Right atrium auricular region (tissue), 2 donors: Measurements from ENCODE around the gene USF1. TPM values are rescaled to one million over a fixed set of nuclear protein-coding genes. Genes with fewer than 3 reads are reported as not detected.
A peak's percentile ranks its signal among the peaks of the same experiment; 100 is the strongest.

Experiments
- DNase-seq: peaks from one replicate; pipeline ENCODE4 v3.0.0-alpha.2; 2019; ENCODE audit warnings: low spot score
- H3K27ac ChIP-seq, 2 donors: fragments of 200-600 bp; sonication (generic); 1 replicate in 1 of 2; 2 replicates in 1 of 2; pipeline ENCODE4 v1.5.1; 2016 to 2019
- H3K27me3 ChIP-seq, 2 donors: fragments of 200-600 bp; sonication (generic); one replicate each; pipeline versions ENCODE4 v1.5.1 to v1.6.0; 2017 to 2019
- H3K36me3 ChIP-seq: fragments of 200-600 bp; sonication (generic); one replicate; pipeline ENCODE4 v1.5.1; 2016
- H3K4me1 ChIP-seq, 2 donors: fragments of 200-600 bp; sonication (generic); one replicate each; pipeline versions ENCODE4 v1.5.1 to v1.6.0; 2017 to 2019
- H3K4me3 ChIP-seq, 2 donors: fragments of 200-600 bp; sonication (generic); 1 replicate in 1 of 2; 2 replicates in 1 of 2; pipeline ENCODE4 v1.5.1; 2017 to 2019; ENCODE audit warnings: mild to moderate bottlenecking in 1 of 2, moderate library complexity in 1 of 2
- H3K9me3 ChIP-seq, 2 donors: fragments of 200-600 bp; sonication (generic); one replicate each; pipeline ENCODE4 v1.5.1; 2019
- CTCF ChIP-seq, 2 donors: fragments of 200-600 bp; sonication (generic); IDR thresholded peaks; one replicate each; pipeline ENCODE4 v1.5.1; 2019; ENCODE audit warnings: antibody characterized with exemption in 2 of 2
- total RNA-seq, 2 donors: library from RNA; depleted of rRNA; stranded (reverse); fragments of >200 nt; gene quantifications; one replicate each; pipeline ENCODE4 v1.1.0, GENCODE V29; 2016

USF1 gene
- total RNA-seq, 2 donors from 2014 or later, result 21.7 to 25.5 TPM

- no peak for TF ChIP-seq CTCF (IDR thresholded peaks at IDR 0.05)
- Histone ChIP-seq H3K4me1 (no peaks in the 10 kb centered on the region), H3K27me3 (no peaks in the 10 kb centered on the region), H3K4me3 (no peak overlapping the region), H3K36me3 (no peaks in the 10 kb centered on the region), H3K9me3 (no peaks in the 10 kb centered on the region), H3K27ac (no peak overlapping the region)
- no peak for DNase-seq
Measured at GRCh38 chr1:161085165-161085564, 39.4 kb upstream of the USF1 start.

DNA sequence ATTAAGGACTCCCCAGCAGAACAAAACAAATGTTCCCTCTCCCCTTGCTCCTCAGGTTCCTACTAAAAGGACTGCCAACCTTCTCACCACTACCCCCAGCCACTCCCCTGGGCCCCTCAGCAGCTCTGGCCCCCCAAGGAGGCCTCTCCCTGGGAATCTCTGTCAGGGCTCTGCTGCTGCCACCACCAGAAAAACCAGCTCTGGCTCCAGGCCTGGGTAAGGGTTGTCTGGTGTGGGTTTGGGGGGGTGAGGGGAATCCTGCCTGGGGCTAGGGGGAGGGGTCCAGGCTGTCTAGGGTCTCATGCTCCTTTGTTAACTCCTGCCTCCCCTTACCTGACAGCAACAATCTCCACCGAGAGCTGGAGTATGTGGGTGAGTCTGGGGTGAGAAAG lies 38.8 kb upstream of the USF1 start:
- Histone ChIP-seq H3K36me3 (no peaks in the 10 kb centered on the region), H3K4me3 (no peak overlapping the region), H3K27ac (no peak overlapping the region), H3K9me3 (no peaks in the 10 kb centered on the region), H3K27me3 (no peaks in the 10 kb centered on the region), H3K4me1 (no peaks in the 10 kb centered on the region)
- no peak for DNase-seq
- TF ChIP-seq CTCF (IDR thresholded peaks at IDR 0.05), result no peak

DNA sequence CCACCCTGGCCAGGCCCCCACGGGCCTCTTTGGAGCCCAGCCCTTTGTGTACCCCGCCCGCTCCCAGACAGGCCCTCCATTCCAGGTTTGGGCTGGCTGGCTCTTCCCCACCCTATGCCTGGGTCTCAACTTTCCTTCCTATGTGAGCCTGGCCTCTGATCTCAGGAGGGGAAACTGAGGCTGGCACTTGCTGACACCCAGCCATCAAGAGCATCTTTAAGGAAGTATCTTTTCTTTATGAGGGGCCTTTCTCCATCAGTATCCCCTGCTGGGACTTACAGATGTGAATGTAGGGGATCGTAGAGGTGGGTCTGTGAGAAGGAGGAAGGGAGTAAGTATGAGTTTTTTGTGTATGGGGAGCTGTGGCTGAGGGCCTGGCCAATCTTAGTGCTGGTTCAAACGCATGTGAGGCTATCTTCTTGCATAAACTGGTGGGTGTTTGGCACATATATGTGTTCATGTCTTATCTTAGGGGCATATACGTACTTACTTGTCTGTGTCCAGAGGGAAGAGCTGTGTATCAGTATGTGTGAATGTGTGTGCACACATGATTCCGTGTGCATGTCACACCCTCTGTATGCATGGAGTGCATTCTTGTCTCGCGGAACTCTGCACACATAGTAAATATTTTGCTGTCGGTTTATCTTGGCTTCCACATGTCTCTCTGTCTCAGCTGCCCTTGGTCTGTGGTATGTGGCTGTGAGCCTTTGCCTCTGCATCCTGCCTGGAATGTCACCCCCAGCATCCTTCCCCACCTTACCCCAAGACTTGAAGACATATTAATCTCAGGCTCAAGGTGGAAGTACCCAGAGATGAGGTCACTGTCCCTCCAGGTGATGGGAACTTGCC lies 38.2 kb upstream of the USF1 start:
- no peak for DNase-seq
- H3K27ac ChIP-seq, result peak overlapping the region; percentile 35 to 39
- no peaks in the 10 kb centered on the region for H3K9me3 ChIP-seq
- no peaks in the 10 kb centered on the region for H3K4me1 ChIP-seq
- H3K36me3 ChIP-seq, result no peaks in the 10 kb centered on the region
- H3K4me3 ChIP-seq, result no peak overlapping the region
- no peaks in the 10 kb centered on the region for H3K27me3 ChIP-seq
- no peak for TF ChIP-seq CTCF (IDR thresholded peaks at IDR 0.05)

DNA sequence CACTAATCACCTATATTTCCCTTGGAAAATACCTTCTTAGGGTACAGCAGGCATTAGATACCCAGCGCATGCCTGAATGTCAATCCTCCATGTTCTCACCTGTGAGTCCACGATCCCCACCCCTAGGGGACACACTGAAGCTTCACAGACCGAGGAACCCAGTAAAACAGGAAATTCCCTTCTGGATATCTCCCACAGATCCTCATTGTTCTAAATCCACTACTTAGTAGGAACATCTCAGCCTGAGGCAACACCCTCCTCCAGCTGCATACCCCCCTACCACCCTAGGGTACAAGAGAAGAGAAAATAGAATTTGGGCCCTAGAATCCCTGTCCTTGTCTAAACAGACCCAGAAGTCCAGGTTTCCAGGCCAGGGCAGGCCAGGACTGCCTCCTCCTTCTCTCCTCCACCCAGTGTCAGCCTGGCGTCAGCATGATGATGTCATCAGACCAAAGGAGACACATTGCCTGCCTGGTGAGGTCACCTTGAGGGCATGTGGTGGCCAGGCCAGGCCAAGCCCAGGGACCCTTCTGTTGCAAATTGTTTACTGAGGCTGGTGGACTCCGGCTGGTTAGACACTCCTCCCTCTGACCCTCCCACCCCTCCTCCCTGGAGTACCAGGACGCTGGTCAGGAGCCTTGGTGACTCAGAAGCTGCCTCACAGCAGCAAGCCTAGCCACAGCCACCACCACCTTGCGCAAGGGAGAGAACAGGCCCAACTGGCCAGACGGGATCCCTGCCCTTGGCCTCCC lies 37.4 kb upstream of the USF1 start:
- no peaks in the 10 kb centered on the region for H3K9me3 ChIP-seq
- no peaks in the 10 kb centered on the region for H3K4me1 ChIP-seq
- no peaks in the 10 kb centered on the region for H3K36me3 ChIP-seq
- no peak overlapping the region for H3K4me3 ChIP-seq
- no peak for TF ChIP-seq CTCF (IDR thresholded peaks at IDR 0.05)
- H3K27me3 ChIP-seq, result no peaks in the 10 kb centered on the region
- peak overlapping the region; percentile 37 to 39 for H3K27ac ChIP-seq
- DNase-seq, result peak; percentile 95

DNA sequence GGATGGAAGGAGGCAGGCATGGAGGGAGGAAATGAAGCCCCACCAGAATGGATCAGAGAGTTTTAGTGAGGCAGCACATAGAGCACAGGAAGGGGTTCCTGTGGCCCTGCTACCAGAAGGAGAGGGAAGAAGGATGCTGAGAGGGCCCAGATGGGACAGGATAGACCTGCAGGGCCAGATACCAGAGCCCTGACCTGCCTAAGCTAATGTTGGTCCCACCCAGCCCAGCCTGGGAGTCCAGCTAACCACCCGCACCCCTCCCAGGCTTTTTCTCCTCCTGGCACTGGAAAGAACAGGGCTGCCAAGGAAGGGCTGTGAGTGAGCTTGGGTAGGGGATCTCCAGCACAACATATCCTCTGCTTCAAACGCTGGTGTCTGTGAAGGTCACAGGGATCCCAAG lies 36.7 kb upstream of the USF1 start:
- H3K36me3 ChIP-seq, result no peaks in the 10 kb centered on the region
- H3K27me3 ChIP-seq, result no peaks in the 10 kb centered on the region
- H3K4me1 ChIP-seq, result no peaks in the 10 kb centered on the region
- peak overlapping the region in 1 of 2 donors; percentile 37 for H3K27ac ChIP-seq
- H3K9me3 ChIP-seq, result no peaks in the 10 kb centered on the region
- H3K4me3 ChIP-seq, result no peak overlapping the region
- no peak for DNase-seq
- TF ChIP-seq CTCF (IDR thresholded peaks at IDR 0.05), result no peak
